ENCODE data around the gene WASHC2A.
"Not testable (repeated sequence)": the region's sequence is repeated elsewhere in the genome, so short reads cannot be mapped to it uniquely, and the experiment has no call there.

Gene WASHC2A, protein sequence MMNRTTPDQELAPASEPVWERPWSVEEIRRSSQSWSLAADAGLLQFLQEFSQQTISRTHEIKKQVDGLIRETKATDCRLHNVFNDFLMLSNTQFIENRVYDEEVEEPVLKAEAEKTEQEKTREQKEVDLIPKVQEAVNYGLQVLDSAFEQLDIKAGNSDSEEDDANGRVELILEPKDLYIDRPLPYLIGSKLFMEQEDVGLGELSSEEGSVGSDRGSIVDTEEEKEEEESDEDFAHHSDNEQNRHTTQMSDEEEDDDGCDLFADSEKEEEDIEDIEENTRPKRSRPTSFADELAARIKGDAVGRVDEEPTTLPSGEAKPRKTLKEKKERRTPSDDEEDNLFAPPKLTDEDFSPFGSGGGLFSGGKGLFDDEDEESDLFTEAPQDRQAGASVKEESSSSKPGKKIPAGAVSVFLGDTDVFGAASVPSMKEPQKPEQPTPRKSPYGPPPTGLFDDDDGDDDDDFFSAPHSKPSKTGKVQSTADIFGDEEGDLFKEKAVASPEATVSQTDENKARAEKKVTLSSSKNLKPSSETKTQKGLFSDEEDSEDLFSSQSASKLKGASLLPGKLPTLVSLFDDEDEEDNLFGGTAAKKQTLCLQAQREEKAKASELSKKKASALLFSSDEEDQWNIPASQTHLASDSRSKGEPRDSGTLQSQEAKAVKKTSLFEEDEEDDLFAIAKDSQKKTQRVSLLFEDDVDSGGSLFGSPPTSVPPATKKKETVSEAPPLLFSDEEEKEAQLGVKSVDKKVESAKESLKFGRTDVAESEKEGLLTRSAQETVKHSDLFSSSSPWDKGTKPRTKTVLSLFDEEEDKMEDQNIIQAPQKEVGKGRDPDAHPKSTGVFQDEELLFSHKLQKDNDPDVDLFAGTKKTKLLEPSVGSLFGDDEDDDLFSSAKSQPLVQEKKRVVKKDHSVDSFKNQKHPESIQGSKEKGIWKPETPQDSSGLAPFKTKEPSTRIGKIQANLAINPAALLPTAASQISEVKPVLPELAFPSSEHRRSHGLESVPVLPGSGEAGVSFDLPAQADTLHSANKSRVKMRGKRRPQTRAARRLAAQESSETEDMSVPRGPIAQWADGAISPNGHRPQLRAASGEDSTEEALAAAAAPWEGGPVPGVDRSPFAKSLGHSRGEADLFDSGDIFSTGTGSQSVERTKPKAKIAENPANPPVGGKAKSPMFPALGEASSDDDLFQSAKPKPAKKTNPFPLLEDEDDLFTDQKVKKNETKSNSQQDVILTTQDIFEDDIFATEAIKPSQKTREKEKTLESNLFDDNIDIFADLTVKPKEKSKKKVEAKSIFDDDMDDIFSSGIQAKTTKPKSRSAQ (N-terminal part only)

GRCh38 chr10:50067546-50068351, at the start of gene WASHC2A:
TSS of gene WASHC2A (plus strand) at chr10:50067954. CDS start at chr10:50068006, 52 bp downstream.
- DNase-seq (ENCODE audit: low read depth) = peak; percentile 88

GRCh38 chr10:50019279-50019678, 48.5 kb upstream of the WASHC2A start:
- DNase-seq (ENCODE audit: low read depth) = not testable (repeated sequence)

DNA sequence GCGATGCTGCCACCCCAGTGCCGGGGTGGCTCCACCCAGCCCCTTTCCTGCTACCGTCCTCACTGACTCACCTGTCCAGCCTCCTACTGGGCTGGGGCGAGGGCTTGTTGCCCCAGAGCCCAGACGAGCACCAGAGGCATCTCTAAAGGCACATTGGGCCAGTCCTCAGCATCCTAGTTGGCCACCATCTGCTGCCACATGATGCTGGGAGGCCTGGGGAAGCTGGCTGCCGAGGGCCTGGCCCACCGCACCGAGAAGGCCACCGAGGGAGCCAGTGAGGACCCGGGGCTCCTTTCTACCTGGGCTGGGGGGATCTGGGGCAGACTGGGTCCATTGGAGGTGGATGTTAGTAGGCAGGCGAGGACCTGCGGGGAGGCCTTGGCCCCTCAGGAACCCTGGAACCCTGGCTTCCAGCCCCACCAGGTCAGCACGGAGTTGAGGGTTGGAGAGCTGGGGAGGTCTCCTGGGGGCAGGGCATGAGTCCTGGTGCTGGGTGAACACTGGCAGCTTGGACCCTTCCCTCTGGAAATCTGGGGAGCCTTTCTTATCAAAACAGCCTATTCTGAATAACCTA, 47.2 kb upstream of the WASHC2A start:
- not testable (repeated sequence) for DNase-seq (ENCODE audit: low read depth)

DNA sequence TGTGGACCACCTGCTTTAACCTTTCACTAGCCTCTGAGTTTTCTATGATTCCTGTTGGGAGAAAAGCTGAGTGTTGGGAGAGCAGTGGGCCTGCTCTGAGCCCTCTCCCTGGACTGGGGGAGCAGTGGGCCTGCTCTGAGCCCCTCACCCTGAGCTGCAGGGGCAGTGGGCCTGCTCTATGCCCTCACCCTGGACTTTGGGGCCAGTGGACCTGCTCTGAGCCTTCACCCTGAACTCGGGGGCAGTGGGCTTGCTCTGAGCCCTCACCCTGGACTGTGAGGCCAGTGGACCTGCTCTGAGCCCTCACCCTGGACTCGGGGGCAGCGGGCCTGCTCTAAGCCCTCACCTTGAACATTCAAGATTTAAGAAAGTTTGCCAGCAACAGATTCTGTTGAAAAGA, 46.1 kb upstream of the WASHC2A start:
- no peak for DNase-seq (ENCODE audit: low read depth)

- not testable (repeated sequence) for DNase-seq (ENCODE audit: low read depth)
Measured at GRCh38 chr10:50024716-50025383, 42.9 kb upstream of the WASHC2A start.

GRCh38 chr10:50025627-50026026, 42.1 kb upstream of the WASHC2A start:
- no peak for DNase-seq (ENCODE audit: low read depth)

- DNase-seq (ENCODE audit: low read depth) = no peak
Measured at GRCh38 chr10:50027195-50027594, 40.6 kb upstream of the WASHC2A start.

DNA sequence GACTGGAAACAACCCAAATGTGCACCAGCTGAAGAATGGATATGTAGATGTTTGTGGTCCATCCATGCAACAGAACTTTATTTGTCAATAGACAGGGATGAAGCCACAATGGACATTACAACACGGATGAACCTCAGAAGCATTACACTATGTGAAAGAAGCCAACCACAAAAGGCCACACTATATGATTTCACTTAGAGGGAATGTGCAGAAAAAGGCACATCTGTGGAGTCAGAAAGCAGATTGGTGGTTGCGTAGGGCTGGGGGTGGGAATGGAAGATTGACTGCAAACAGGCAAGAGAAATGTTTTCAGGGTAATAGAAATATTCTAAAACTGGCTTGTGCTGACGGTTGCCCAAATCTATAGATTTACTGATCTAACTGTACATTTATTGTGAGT, 34.3 kb upstream of the WASHC2A start:
- DNase-seq (ENCODE audit: low read depth) = no peak

- not testable (repeated sequence) for DNase-seq (ENCODE audit: low read depth)
Measured at GRCh38 chr10:50035337-50035736, 32.4 kb upstream of the WASHC2A start.

GRCh38 chr10:50044941-50045664, 22.7 kb upstream of the WASHC2A start:
- no peak for DNase-seq (ENCODE audit: low read depth)

- not testable (repeated sequence) for DNase-seq (ENCODE audit: low read depth)
Measured at GRCh38 chr10:50046457-50046856, 21.3 kb upstream of the WASHC2A start.

DNA sequence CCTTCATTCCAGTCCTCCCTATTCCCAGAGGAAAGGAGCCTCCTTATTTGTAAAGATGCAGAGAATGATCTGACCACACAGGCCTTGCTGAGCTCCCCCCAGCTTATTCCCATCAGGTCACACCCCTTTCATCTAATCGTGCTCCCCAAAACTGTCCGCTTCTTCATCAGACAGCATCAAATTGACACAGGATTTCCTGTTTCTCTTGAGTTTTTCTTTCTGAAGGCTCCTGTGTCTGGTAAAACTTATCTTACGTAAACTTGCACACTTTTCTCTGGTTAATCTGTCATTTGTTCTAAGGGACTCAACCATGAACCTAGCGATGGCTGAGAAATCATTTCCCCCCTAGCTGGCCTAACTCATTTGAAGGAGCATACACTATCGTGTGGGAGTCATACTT, 20.2 kb upstream of the WASHC2A start:
- not testable (repeated sequence) for DNase-seq (ENCODE audit: low read depth)

- not testable (repeated sequence) for DNase-seq (ENCODE audit: low read depth)
Measured at GRCh38 chr10:50051995-50052660, 15.6 kb upstream of the WASHC2A start.

DNA sequence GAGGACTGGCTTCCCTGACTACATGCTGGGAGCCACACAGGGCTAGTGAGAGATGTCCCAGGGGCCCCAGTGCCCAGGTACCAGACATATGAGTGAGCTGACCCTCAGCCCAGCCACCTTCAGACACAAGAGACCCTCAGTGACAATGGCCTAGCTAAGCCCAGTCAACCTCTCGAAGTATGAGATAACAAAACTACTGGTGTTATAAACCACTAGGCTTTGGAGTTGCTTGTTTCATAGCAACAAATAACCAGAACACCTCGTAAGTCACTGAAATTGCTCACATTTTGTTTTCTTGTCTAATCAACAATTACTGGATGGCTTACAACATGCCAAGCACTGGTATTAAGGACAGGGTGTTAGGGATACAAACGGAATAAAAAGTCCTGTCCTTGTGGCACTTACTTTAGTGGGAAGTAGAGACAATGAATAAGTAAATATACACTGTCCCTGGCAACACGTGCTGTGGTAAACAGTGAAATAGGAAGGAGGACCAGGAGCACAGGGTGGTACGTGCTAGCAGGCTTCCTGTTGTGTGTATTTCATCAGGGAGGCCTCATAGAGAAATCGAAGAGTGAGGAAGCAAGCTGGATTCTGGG, 14.9 kb upstream of the WASHC2A start:
- not testable (repeated sequence) for DNase-seq (ENCODE audit: low read depth)

GRCh38 chr10:50055494-50056292, 12.1 kb upstream of the WASHC2A start:
- not testable (repeated sequence) for DNase-seq (ENCODE audit: low read depth)

DNA sequence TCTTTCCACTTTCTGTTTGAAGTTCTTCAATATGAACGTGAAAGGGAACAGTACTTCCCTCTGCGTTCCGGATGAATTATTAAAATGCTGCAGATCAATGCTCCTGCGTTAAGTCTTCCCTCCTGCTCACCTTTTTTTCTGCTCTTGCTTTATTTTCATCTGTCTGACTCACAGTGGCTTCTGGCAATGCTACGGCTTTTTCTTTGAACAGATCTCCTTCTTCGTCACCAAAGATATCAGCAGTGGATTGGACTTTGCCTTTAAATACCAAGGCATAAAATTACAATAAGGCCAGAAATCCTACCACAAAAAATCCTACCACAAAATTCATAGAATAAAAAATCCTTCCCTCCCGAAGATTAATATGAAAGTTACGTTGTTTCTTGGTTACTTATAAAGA, 11.1 kb upstream of the WASHC2A start:
- DNase-seq (ENCODE audit: low read depth) = not testable (repeated sequence)

DNA sequence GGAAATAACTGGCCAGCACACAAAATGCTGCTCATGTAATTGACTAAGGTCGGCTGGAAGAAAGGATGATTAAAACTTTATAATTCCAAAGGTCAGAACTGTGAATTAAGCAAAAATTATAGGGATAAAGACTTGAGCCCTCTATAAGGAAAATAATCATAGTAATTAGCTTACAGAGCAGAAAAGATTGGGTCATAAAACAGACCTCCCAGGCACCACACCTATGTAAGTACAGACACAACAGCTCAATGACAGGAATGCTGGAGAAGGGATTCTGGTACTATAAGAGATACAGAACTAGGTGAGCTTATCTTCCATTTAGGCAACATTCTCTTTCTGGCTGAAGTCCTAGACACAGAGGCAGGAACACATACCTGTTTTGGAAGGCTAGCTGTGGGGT, 9.0 kb upstream of the WASHC2A start:
- DNase-seq (ENCODE audit: low read depth) = not testable (repeated sequence)

GRCh38 chr10:50059946-50060345, 7.8 kb upstream of the WASHC2A start:
- not testable (repeated sequence) for DNase-seq (ENCODE audit: low read depth)

Measured in stimulated activated CD4-positive, alpha-beta T cell treated with anti-CD3 and anti-CD28 coated beads, Interleukin-2, amount 100 ng/mL, for 4 hours (primary cell).